H1 (cell line): ENCODE results near the gene CACNA1C. TPM values are rescaled to one million over a fixed set of nuclear protein-coding genes. Genes with fewer than 3 reads are reported as not detected.

ENCODE experiments used
- SIX5 ChIP-seq: IDR thresholded peaks from 2 replicates; pipeline ENCODE4 v1.6.1; 2011; ENCODE audit warnings: mild to moderate bottlenecking, low read depth, low read length
- polyA plus RNA-seq, 7 experiments: library from polyadenylated mRNA; depleted of rRNA in 3 of 7; stranded (reverse) in 5 of 7; unstranded in 2 of 7; fragments of >200 nt in 5 of 7; fragments of 200-250 nt in 2 of 7; gene quantifications; 1 replicate in 5 of 7; 2 replicates in 1 of 7; 4 replicates in 1 of 7; pipeline versions ENCODE4 v1.2.1 to v1.2.3, GENCODE V29; 2011 to 2013; ENCODE audit warnings: missing spikeins in 2 of 7, mixed read lengths in 2 of 7
- total RNA-seq: library from RNA; stranded (reverse); fragmentation: NEBNext Ultra II Directional; extraction: Animal tissue kit (Norgen Biotek cat#: 25700); gene quantifications from 2 replicates; pipeline ENCODE4 v1.2.1, GENCODE V29; 2021

Gene CACNA1C
- total and polyA plus RNA-seq, 2 of the 8 experiments (the other 6 are each of a cell fraction or from before 2014, with no cell fraction given), result 1.3 TPM

DNA sequence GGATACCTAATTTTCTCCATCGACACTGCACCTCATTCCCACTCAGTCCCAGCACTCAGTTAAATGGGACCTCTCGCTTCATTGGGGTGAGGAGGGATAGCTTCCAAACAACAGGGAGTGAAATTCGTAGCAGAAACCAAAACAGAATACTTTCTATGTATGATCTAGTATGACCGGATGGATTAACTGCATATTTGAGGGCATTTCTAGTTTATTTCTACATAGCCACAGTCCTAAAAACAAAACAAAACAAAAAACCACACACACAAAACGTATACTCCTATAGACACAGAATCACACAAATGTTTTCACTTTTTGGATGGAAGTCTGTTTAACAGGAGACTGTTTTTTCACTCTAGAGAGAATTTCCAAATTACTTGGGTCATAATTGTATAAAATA lies 434.5 kb downstream of the CACNA1C start (continued):
- no peak for TF ChIP-seq SIX5
